Thyroid gland (tissue), 4 donors: ENCODE results near the gene PSMD8. TPM values are rescaled to one million over a fixed set of nuclear protein-coding genes. Genes with fewer than 3 reads are reported as not detected.

Experiments
- DNase-seq, 2 donors: peaks; one replicate each; pipeline ENCODE4 v3.0.0-alpha.2; 2019
- H3K27ac ChIP-seq, 3 donors: fragments of 200-600 bp; sonication (generic); 1 replicate in 2 of 3; 2 replicates in 1 of 3; pipeline ENCODE4 v1.5.1; 2016 to 2019; ENCODE audit warnings: mild to moderate bottlenecking in 1 of 3, moderate library complexity in 1 of 3
- H3K27me3 ChIP-seq: fragments of 200-600 bp; sonication (generic); one replicate; pipeline ENCODE4 v1.5.1; 2019
- H3K36me3 ChIP-seq, 2 donors: fragments of 200-600 bp; sonication (generic); one replicate each; pipeline ENCODE4 v1.5.1; 2016 to 2019
- H3K4me1 ChIP-seq, 2 donors: fragments of 200-600 bp; sonication (generic); one replicate each; pipeline ENCODE4 v1.5.1; 2017 to 2019
- H3K4me3 ChIP-seq, 3 donors: fragments of 200-600 bp; sonication (generic); replicated peaks in 1 of 3; 1 replicate in 2 of 3; 2 replicates in 1 of 3; pipeline ENCODE4 v1.5.1; 2016; ENCODE audit warnings: mild to moderate bottlenecking in 1 of 3
- H3K9me3 ChIP-seq: fragments of 200-600 bp; sonication (generic); one replicate; pipeline ENCODE4 v1.5.1; 2017
- CTCF ChIP-seq, 6 experiments: fragments of 200-600 bp in 3 of 6; fragments of 450-650 bp in 3 of 6; sonication (generic) in 3 of 6; IDR thresholded peaks; one replicate each; pipeline ENCODE4 v1.5.1; 2016 to 2019; ENCODE audit warnings: antibody characterized with exemption in 6 of 6, mild to moderate bottlenecking in 2 of 6, inconsistent platforms in 1 of 6, moderate library complexity in 1 of 6
- POLR2A ChIP-seq, 2 donors: fragments of 450-650 bp; IDR thresholded peaks; one replicate each; pipeline ENCODE4 v1.6.1; 2017; ENCODE audit warnings: antibody characterized with exemption in 2 of 2, mild to moderate bottlenecking in 2 of 2, moderate library complexity in 1 of 2
- WGBS, 2 donors: methylation state at CpG; one replicate each; pipeline ENCODE4 v1.1.5; 2017; 5-methylcytosine and 5-hydroxymethylcytosine counted together
- intact Hi-C: fragments of 100-400 bp; cut with DNase I; formaldehyde crosslinking; loops from one replicate; pipeline ENCODE4 v1.15.1; 2023
- total RNA-seq, 4 donors: library from RNA; depleted of rRNA; stranded (reverse); fragments of >200 nt; gene quantifications; one replicate each; pipeline ENCODE4 v1.2.3, GENCODE V29; 2016

The PSMD8 gene
- total RNA-seq, 4 donors from 2014 or later, result 150 to 270 (median 243) TPM

DNA sequence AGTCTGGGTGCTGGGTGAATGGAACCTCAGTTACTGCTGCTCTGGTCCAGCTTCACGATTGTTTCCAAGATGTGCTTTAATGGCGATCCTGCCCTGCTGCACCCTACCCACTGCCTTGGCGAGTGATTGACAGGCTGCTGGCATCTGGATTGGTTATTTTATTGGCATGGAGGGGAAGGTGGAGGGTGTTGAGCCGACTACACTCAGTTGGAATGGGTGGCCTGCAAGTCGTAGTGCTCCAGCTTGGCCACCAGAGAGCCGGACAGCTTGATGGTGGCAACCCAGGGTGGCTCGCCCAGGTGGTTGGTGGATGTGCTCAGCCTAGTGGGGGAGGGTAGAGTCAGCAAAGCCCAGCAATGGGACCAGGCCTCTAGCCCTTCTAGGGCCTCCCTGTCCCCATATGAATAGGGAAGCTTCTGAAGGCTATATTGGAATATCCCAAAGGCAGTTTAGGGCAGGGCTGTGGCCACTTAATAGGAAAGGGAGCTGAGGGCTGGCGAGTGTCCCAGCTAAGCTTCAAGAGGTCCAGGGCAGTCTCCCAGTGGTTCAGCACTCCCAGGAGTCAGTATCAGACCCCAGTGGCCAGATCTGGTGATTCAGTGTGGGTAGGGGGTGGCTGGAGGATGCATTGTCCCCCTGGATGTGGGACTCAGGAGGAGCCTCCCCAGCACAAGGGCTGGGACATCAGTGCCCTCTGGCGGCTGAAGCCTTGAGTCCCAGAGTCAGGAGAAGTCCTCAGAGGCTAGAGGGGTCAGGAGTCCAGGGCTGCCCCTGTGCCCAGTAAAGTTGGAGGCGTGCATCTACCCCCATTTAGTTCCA, 10.0 kb downstream of the PSMD8 start:
- no peak for DNase-seq
- Histone ChIP-seq H3K27ac (no peak overlapping the region), H3K27me3 (no peaks in the 10 kb centered on the region), H3K4me1 (peaks cover 24 to 26% of the 10 kb centered on the region in 2 donors), H3K9me3 (no peaks in the 10 kb centered on the region), H3K36me3 (peaks cover 31 to 39% of the 10 kb centered on the region in 2 donors), H3K4me3 (no peak overlapping the region)
- intact Hi-C loops, result no loop called here
- 87 to 90% methylated on average over 6 to 7 of the region's 10 CpGs for WGBS, 2 donors
- TF ChIP-seq CTCF (IDR thresholded peaks at IDR 0.05), result no peak

GRCh38 chr19:38385057-38385803, 10.9 kb downstream of the PSMD8 start:
- Histone ChIP-seq H3K4me1 (peaks cover 26% of the 10 kb centered on the region in 2 donors), H3K36me3 (peaks cover 31 to 33% of the 10 kb centered on the region in 2 donors), H3K27ac (no peak overlapping the region), H3K4me3 (no peak overlapping the region), H3K9me3 (no peaks in the 10 kb centered on the region), H3K27me3 (no peaks in the 10 kb centered on the region)
- 85 to 90% methylated on average over 28 of the region's 40 CpGs for WGBS, 2 donors
- intact Hi-C loops, result no loop called here
- no peak for TF ChIP-seq POLR2A (IDR thresholded peaks at IDR 0.05)
- no peak for TF ChIP-seq CTCF (IDR thresholded peaks at IDR 0.05)
- no peak for DNase-seq

DNA sequence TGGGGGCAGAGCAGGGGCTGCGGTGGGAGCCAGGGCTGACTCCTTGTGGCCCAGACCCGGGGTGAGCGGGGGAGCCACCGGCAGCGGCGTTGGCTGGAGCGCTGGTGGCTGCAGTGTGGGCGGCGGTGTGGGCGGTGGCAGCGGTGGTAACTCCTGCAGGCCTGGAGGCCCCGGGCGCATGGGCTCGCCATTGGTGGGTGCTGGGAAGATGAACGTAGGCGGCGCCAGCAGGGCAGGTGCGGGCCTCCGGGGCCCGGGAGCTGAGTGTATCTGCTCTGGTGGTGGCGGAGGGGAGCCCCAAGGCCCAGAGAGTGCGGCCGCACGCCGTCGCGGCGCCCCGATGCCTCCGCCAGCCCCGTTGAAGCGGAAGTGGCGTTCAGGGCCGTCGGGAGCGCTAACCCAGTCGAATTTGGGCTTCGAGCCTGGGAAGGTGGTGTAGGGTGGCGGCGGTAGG, 11.5 kb downstream of the PSMD8 start:
- no peak for DNase-seq
- TF ChIP-seq POLR2A (IDR thresholded peaks at IDR 0.05) (no peak), CTCF (IDR thresholded peaks at IDR 0.05) (no peak)
- Histone ChIP-seq H3K36me3 (peaks cover 27 to 30% of the 10 kb centered on the region in 2 donors), H3K9me3 (no peaks in the 10 kb centered on the region), H3K27me3 (no peaks in the 10 kb centered on the region), H3K4me1 (peaks cover 26% of the 10 kb centered on the region in 2 donors), H3K27ac (no peak overlapping the region), H3K4me3 (no peak overlapping the region)
- intact Hi-C loops, result no loop called here
- WGBS, 2 donors, result 76 to 78% methylated on average over 32 to 40 of the region's 40 CpGs

- Histone ChIP-seq H3K27ac (no peak overlapping the region), H3K4me1 (peaks cover 26% of the 10 kb centered on the region in 2 donors), H3K27me3 (no peaks in the 10 kb centered on the region), H3K9me3 (no peaks in the 10 kb centered on the region), H3K36me3 (peaks cover 21 to 23% of the 10 kb centered on the region in 2 donors), H3K4me3 (peak overlapping the region in 1 of 3 donors; percentile 71)
- TF ChIP-seq POLR2A (IDR thresholded peaks at IDR 0.05), result no peak
- TF ChIP-seq CTCF (IDR thresholded peaks at IDR 0.05), result no peak
- intact Hi-C loops, result no loop called here
- DNase-seq, result no peak
- 77% methylated on average over 9 to 42 of the region's 61 CpGs for WGBS, 2 donors
These were observed 12.1 kb downstream of the PSMD8 start for GRCh38 chr19:38386300-38386970.
